NCI-H1105 treated with DMSO at 0.1 percent for 48 hours (cell line): ENCODE results near the gene PSMB2.
A peak's percentile ranks its signal among the peaks of the same experiment; 100 is the strongest.
"Not testable (repeated sequence)": the region's sequence is repeated elsewhere in the genome, so short reads cannot be mapped to it uniquely, and the experiment has no call there.

Source experiments
- DNase-seq: peaks from one replicate; lab custom pipeline; 2025; lab: John Stamatoyannopoulos, UW

The PSMB2 gene

DNA sequence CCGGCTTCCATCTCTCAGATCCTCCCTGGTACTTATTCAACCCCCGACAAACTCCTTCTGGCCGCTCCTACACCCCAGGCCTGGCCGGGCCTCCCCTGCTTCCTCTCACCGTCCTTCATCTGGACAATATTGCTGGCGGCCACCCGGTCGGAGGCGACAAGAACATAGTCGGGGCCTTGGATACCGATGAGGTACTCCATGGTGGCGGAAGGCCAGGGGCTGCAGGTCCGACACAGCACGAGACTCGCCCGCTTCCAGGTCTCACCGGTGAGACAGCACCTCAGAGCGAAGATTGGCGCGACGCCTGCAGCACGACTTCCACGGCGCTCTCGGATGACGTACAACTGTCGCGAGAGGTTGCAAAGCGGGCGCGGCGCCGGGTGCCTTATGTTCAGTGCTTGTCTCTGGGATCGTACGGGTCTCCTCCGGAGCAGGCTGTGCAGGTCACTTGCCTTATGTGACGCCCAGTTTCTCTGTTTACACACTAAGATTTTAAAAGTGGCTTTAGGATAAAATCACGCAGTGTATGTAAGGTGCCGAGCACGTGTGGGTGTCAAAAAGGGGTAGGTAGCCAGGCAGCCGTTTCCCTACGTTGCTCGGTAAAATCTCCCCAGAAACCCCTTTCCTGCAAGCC is at the start of gene PSMB2:
PSMB2 (minus strand) TSS at position 294 of the 634 bp plus-strand sequence; CDS start at position 200, 94 bp downstream.
- DNase-seq, result peak; percentile 96

DNA sequence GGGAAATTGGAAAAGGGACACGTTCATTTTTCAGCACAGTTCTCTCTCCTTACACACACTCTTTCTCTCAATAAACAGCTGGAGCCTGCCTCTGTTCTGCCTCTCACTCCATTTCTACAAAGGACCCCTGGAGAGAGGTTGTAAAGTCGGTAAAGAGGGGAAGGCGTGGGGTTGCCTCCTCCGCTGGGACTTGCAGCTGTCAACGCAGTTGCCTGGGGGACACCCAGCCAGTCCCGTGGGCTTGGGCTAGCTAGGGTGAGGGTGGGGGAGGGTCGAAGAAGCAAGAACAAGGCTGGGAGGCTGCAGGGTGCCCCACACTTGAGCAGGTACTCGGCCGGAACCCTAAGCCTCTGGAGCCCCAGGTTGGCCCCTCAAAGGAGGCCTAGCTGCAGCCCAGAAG is 49.8 kb upstream of the PSMB2 start:
- DNase-seq, result no peak

DNA sequence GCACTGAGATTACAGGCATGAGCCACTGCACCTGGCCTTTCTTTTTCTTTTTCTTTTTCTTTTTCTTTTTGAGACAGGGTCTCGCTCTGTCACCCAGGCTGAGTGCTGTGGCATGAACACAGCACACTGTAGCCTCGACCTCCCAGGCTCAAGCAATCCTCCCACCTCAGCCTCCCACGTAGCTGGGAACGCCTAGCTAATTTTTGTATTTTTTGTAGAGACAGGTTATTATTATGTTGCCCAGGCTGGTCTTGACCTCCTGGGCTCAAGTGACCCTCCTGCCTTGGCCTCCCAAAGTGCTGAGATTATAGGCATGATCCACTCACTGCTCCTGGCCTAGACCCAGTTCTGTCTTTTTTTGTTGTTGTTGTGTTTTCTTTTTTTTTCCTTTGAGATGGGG is 48.8 kb upstream of the PSMB2 start:
- DNase-seq, result not testable (repeated sequence)

DNA sequence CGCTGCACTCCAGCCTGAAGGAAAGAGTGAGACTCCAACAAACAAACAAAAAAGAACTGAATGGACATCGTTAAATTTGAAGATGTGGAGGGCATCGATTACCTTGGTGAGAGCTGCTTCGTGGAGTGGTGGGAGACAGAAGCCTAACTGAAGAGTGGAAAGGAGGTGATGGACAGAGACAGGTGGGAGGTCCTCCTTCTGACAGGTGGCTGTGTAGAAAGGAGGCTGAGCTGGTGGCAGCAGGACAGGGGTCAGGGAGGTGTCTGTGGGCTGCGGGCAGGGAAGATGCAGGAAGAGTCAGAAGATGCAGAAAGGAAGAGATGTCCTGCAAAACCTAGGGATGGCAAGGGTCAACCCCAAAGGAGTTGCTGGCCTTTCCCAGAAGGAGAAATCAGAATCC is 46.8 kb upstream of the PSMB2 start:
- no peak for DNase-seq

DNA sequence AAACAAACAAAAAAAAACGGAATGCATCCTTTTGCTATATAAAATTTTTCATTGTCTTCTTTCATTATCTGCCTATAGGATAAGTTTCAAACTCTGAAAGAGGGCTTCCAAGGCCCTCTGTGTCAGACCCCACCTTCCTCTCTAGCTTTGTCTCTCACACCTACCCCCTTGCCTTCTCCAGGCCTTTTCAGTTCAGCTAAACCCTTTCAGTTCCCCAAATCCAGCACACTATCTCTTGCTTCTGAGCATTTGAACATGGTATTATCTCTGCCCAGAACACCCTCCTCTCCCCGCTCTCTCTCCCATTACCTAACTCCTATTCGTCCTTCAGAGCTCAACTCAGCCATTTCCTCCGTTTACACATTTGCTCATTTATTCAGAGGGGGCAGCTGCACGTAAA is 41.7 kb upstream of the PSMB2 start:
- DNase-seq, result no peak

DNA sequence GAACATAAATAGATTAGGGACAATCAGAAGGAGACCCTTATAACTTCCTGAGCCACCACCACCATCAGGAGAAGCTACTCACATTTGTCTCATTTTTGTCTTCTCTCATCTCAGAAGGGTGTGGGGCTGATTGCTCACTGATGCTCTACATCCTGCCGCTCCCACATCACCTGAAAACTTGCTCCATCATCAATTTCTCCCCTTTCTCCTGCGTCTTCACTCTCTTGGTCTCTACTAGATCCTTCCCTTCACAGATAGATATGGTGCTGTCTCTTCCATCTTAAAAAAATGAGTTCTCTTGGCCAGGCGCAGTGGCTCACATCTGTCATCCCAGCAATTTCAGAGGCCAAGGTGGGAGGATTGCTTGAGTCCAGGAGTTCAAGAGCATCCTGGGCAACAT is 38.9 kb upstream of the PSMB2 start:
- DNase-seq, result no peak

DNA sequence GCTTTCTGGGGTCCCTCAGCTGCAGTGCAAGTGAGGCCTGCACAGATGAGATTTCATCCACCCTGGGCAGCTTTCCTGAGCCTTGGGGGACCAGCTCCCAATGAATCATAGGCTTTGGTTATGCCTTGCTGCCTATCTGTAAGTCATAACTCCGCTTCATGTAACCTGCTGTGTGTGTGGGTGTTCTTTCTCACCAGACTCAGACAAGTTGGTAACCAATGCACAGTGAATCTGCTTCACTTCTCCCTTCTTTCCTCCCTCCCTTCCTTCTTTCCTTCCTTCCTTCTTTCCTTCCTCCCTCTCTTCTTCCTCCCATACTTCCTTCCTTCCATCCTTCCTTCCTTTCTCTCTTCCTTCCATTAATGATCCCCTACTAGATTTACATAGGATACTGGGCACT is 34.4 kb upstream of the PSMB2 start:
- no peak for DNase-seq

DNA sequence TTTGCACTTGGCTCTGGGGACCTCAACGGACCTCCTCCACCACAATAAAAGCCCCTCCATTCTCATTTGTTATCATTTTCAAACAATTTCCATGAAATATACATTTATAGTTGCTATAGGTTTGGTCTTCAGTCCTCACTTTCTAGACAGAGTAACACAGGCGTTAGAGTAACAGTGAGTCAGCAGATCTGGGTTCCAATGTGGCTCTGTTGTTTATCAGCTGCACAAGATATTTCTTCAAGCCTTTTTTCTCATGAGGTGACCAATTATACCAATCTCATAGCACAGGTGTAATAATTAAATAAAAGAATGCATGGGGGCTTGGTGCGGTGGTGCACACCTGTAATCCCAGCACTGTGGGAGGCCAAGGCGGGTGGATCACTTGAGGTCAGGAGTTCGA is 32.8 kb upstream of the PSMB2 start:
- no peak for DNase-seq

DNA sequence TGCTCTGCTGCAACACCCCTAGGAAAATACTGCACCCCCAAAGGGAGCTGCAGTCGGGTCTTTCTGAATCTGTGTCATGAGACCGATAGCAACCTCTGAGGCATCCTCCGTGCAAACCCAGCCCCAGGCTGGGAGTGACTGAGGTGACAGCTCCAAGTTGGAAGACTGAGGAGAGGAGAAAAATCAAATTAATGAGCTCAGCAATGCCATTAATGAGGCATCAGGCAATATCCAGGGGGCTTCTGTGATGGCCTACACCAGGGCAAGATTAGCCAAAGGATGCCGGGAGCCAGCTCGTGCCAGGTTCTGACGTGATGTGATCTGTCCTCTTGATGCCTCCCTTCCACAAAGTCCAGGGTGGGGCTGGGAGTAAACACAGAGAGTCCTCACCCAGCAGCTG is 30.8 kb upstream of the PSMB2 start:
- DNase-seq, result no peak

DNA sequence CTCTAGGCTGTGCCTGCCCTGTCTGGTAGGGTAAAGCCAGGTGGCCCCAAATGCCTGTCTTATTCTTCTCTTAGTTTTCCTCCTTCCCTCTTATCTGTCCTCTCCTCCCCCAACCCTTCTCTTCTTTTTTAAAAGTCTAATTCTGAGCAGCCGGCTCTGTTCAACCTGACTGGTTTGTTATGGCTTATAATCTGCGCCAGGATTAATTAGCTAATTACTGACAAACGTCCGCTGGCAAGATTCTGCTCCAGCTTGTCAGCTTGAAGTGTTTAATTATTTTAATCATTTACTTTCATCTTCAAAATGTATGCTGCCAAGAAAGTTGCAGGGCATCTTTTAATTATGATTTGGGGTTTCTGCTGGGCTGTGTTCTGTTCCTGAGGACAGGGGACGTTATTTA is 27.2 kb upstream of the PSMB2 start:
- peak; percentile 77 for DNase-seq

DNA sequence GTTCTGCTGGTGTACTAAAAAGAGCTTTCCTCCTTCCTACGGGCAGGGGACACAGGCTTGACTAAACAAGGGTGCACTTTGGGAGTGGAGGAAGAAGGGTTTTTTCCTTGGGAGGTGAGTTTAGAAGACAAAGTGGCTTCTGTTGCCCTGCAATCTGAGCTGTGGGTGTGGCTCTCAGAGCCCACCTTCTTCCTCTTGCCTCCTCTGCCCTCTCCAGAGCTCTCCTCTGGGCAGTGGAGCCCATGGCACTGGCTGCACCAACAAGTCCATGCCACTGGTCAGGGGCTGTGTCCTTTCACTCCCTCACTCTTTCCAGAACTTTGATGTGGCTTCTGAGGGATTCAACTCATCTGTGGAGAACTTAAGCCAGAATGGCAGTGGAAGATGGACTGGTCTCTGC is 25.6 kb upstream of the PSMB2 start:
- no peak for DNase-seq

DNA sequence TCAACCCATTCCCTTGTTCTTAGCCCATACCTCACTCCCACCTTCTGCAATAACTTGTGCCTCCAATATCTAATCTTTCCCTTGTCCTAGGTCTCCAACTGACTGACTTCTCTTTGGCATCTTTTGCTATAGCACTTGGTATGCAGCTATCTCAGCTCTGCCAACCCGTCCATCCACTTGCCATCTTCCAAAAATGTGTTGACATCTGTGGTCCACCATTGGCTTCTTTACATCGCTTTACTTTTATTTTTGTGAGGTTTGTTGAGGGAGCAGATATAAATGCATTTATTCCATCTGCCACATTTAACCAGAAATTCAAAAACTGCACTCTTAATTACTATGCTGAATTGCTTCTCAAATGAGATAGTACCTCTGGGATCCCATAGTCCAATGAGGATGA is 24.9 kb upstream of the PSMB2 start:
- DNase-seq, result no peak

DNA sequence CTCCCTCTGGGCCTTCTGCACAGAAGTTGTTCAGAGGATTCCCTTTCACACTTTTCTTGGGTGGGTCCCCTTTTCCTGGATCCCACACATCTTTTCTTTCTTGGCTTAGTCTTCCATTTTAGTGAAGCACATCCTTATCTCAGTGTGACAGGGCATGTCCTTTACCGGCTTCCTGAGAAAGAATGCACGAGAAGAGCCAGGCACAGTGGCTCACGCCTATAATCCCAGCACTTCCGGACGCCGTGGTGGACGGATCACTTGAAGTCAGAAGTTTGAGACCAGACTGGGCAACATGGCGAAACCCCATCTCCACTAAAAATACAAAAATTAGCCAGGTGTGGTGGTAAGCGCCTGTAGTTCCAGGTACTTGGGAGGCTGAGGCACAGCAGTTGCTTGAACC is 22.1 kb upstream of the PSMB2 start:
- no peak for DNase-seq

DNA sequence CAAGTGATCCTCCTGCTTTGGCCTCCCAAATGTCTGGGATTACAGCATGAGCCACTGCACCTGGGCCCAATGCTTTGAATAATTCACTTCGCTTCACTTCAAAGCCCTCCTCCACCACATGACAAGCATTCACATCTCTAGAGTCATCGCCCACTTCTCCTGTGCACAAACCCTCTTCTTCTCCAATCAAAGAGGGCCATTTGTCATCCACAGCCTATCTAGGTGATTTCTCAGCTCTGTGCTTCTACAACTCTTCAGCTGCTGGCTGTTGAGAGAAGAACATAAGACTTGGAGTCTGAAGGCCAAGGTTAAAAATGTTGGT is 20.1 kb upstream of the PSMB2 start:
- DNase-seq, result no peak

DNA sequence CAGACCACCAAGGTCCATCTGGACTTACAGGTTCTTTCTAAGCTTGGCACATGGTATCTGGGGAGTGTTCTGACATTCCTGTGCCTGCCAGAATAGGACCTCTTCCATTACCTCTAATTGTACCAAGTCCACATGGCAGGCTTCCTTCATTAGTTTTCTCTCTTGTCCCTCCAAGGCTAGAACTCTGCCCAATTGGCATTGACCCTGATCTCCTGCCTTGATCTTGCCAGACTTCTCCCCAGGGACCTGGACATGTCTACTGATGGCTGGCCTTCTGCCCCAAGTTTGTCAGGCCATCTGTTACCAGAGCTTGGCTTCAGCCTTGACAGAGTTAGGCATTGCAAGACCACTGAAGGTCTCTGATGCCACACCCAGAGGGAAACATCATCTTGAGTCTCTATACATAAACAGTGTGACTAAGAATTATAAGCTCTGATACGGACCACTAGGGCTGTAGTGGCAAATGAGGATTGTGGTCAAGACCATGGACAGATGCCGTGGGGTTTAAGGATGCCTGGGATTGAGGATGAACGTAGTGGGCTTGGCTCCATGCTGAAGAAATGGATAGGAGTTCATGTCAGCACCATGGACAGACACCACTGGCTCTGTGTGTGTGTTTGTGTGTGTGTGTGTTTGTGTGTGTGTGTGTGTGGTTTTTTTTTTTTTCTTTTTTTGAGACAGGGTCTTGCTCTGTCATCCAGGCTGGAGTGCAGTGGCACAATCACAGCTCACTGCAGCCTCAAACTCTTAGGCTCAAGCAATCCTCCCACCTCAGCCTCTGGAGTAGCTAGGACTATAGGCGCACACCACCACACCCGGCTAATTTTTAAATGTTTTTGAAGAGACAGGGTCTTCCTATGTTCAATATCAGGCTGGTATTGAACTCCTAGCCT is 19.5 kb upstream of the PSMB2 start:
- no peak for DNase-seq

DNA sequence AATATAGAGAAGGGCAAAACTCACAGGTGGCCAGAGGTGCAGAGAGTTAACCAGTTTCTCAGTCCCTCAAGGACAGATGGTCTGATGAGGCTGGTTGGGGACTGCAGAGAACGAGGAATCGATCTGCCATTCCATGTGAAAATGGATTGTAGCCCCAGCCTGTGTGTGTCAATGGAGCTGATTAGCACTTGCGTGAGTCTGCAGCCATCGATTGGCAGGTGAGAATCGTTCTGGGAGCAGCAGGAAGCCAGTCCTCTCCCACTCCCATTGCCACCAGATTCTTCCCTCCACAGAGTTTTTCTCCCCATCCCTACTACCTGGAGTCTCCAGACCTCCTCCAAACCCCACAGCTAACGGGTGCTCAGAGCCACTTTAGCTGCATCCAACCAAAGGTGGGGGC is 18.3 kb upstream of the PSMB2 start:
- DNase-seq, result no peak

DNA sequence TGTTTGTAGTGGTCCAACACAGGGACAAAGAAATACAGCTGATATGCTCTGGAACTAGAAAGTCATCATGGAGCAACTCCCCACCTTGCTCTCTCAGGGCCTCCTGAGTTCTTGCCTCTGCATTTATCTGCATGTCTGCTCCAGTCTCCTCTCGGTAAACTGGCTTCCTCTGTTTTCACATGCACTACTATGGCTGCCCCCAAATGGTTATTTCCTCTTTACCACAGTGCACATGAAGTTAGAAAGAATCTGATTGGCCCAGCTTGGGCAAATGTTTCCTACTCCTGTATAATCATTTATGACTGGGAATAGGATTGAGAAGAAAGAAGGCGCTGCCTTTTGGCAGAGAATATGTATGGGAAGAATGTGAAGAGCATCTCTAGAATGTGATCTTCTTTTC is 16.5 kb upstream of the PSMB2 start:
- DNase-seq, result no peak

DNA sequence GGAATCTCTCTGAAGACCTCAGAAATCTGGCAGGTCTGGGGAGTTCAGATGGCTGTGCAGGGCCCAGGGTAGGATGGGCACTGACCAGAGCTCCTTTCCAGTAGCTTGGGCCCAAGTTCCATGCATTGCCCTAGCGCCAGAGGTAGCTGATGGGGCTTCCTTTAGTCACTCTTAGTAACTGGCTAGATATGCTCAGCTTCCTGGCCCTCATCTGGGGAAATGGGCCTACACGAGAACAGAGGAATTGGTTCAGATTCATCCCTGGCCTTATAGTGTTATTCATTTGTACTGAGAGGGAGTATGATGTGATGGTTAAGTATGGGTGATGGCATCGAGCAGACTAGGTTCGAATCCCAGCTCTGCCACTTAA is 15.5 kb upstream of the PSMB2 start:
- DNase-seq, result no peak

DNA sequence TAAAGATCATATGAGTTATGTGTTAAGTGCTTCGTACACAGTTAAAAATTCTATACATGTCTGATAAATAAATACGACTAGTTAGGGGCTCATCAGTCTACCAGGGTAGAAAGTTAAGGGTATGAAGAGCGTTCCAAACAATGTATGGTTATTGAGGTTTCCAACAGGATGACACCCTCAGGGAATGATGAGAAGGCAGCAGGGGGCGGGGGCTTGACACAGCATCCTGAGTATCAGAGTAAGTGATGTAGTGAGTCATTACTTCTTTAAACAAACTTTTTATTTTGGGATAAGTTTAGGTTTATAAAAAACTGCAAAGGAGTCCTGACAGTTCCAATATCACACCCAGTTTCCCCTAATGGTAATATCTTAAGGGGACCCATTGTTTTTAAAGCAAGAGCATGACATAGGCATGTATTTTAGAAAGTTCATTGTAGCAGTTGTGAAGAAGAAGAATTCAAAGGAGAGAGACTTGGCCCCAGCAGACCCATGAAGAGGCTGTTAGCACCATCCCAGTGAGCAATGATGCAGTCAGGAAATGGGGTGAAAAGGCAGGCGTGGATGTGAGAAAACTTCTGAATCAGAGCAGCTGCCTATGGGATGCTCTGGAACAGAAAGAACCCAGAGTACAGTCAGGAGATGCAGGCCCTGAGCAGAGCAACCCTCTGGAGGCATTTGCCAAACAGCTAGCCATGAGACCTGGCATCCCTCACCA is 15.0 kb upstream of the PSMB2 start:
- no peak for DNase-seq

DNA sequence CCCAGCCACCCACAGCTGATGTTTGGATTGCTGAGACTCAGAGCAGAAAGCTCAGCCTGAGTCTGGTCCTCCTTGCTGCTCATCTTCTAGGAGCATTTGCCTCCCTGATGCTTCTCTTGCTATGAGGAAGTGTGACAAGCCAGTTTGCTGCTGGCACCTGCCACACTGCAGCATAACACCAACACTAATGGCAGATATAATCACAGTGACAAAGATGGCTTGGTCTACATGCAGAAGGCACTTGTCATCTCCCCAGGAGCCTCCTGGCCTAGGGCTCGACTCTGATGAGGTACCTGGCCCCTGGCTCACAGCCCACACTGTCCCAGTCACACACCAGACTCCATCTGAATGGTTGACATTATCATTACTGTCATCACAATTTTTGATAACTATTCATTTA is 13.9 kb upstream of the PSMB2 start:
- DNase-seq, result no peak

DNA sequence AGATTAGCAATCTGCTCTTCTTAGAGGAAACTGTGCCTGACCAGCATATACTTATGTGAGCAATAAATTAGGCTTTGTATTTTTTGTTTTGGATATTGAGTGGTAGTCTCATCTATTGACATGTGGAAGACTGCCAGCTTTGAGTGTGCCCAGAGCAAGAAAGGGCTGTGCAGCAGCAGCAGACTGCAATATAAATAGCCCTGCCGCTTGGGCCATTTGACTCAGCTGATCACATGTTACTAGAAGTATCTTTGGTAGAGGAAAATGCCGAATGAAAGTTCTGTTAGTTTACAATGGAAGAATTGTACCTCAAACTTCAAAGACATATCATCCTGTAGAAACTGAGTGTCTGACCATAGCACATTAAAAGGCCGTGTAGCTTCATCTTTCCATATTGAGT is 9.1 kb upstream of the PSMB2 start:
- peak; percentile 51 for DNase-seq

DNA sequence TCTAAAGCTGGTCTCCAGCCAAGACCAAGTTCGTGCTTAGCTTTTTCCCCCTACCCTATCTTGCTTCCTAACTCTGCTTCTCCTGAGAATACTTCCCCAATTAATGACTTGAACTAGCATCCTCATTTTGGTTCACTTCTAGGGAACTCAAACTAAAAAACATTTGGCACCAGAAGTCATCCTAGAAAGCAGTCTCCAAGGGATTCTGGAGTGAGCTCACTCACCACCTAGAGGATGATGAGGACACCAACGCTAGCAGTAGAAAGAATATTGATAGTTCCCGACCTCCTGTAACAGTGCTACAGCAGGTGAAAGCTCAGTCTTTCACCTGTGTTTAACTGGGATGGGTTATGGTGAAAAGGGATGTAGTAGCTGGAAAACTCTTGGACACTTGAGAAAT is 4.7 kb upstream of the PSMB2 start:
- DNase-seq, result no peak

DNA sequence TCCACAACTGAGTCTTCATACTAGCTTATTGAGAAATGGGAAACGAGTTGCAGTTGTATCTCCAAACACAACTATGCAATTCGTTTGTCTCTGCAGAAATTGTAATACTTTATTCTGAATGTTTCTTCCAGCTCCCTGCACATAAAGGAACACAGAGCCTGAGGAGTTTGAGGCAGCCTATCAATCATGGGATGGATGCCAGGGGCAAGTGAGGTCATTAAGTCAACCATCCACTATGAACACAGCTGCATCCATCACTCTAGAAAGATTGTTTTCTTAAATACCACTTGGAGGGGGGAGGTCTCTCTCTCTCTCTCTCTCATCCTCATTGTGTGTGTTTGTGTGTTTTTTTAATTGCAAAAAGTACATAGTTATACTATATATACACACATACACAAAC is 2.9 kb upstream of the PSMB2 start:
- no peak for DNase-seq
